ENCODE measurements around the gene ARHGAP25.

- TF ChIP-seq EZH2 (IDR thresholded peaks at IDR 0.05; ENCODE audit: borderline replicate concordance, low read depth, low read length, poor library complexity, severe bottlenecking) = no peak
- TF ChIP-seq, protein P1, sequence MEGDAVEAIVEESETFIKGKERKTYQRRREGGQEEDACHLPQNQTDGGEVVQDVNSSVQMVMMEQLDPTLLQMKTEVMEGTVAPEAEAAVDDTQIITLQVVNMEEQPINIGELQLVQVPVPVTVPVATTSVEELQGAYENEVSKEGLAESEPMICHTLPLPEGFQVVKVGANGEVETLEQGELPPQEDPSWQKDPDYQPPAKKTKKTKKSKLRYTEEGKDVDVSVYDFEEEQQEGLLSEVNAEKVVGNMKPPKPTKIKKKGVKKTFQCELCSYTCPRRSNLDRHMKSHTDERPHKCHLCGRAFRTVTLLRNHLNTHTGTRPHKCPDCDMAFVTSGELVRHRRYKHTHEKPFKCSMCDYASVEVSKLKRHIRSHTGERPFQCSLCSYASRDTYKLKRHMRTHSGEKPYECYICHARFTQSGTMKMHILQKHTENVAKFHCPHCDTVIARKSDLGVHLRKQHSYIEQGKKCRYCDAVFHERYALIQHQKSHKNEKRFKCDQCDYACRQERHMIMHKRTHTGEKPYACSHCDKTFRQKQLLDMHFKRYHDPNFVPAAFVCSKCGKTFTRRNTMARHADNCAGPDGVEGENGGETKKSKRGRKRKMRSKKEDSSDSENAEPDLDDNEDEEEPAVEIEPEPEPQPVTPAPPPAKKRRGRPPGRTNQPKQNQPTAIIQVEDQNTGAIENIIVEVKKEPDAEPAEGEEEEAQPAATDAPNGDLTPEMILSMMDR (conservative IDR thresholded peaks at IDR 0.05; ENCODE audit: low read depth, low read length) = no peak
These were observed 29.6 kb downstream of the ARHGAP25 start for GRCh38 chr2:68764041-68764805.

Measured in A673 (cell line).